H1 (cell line): ENCODE measurements around the gene UNC13C.

Source experiments
- CEBPB ChIP-seq: IDR thresholded peaks from 2 replicates; pipeline ENCODE4 v1.6.1; 2012; ENCODE audit warnings: low read depth, low read length
- POLR2A ChIP-seq, 2 experiments: IDR thresholded peaks; 1 replicate in 1 of 2; 2 replicates in 1 of 2; pipeline ENCODE4 v1.6.1; 2011; ENCODE audit warnings: low read depth in 2 of 2, low read length in 2 of 2, mild to moderate bottlenecking in 2 of 2; ENCODE audit errors: control extremely low read depth in 1 of 2
- TCF12 ChIP-seq: IDR thresholded peaks from 2 replicates; pipeline ENCODE4 v1.6.1; 2011; ENCODE audit warnings: low read depth, mild to moderate bottlenecking, low read length
- YY1 ChIP-seq: IDR thresholded peaks from 2 replicates; pipeline ENCODE4 v1.6.1; 2011; ENCODE audit warnings: low read depth, mild to moderate bottlenecking, low read length
- TF ChIP-seq, protein P1 (sequence below), 3 experiments: IDR thresholded peaks; 1 replicate in 2 of 3; 2 replicates in 1 of 3; pipeline versions ENCODE4 v1.5.1 to v1.6.1; 2011; ENCODE audit warnings: low read length in 3 of 3, mild to moderate bottlenecking in 3 of 3, inconsistent platforms in 2 of 3, low read depth in 1 of 3, moderate library complexity in 1 of 3; ENCODE audit not compliant: insufficient read depth in 1 of 3; ENCODE audit errors: control extremely low read depth in 1 of 3

DNA sequence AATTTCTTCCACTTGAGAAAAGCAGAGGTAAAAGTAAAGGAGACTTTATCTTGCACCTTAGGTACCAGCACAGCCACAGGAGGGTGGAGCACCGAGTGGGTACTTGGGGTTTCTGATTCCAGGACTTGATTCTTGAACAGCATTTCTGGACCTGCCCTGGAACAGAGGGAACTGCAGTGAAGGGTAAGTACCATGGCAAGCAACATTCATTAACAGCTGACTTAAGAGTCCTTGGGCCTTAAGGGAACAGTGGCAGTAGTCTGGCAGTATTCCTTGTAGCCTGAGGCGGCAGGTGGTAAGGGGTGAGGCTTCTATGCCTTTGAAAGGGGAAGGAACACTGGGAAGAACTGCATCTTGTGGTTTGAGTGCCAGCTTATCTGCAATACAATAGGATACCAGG is 666.6 kb downstream of the UNC13C start:
- no peak for TF ChIP-seq POLR2A (IDR thresholded peaks at IDR 0.05; ENCODE audit: control extremely low read depth in 1 of 2, low read depth in 2 of 2, low read length in 2 of 2)
- TF ChIP-seq, protein P1, sequence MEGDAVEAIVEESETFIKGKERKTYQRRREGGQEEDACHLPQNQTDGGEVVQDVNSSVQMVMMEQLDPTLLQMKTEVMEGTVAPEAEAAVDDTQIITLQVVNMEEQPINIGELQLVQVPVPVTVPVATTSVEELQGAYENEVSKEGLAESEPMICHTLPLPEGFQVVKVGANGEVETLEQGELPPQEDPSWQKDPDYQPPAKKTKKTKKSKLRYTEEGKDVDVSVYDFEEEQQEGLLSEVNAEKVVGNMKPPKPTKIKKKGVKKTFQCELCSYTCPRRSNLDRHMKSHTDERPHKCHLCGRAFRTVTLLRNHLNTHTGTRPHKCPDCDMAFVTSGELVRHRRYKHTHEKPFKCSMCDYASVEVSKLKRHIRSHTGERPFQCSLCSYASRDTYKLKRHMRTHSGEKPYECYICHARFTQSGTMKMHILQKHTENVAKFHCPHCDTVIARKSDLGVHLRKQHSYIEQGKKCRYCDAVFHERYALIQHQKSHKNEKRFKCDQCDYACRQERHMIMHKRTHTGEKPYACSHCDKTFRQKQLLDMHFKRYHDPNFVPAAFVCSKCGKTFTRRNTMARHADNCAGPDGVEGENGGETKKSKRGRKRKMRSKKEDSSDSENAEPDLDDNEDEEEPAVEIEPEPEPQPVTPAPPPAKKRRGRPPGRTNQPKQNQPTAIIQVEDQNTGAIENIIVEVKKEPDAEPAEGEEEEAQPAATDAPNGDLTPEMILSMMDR (IDR thresholded peaks at IDR 0.05; ENCODE audit: control extremely low read depth in 1 of 3, insufficient read depth in 1 of 3, low read depth in 1 of 3, low read length in 3 of 3), result no peak
- TF ChIP-seq CEBPB, result no peak
- no peak for TF ChIP-seq TCF12
- no peak for TF ChIP-seq YY1
